Natural killer cell treated with Interleukin-12 subunit alpha and Interleukin-12 subunit beta and Interleukin-15 and Interleukin-18, amount 100 ng/mL, for 72 hours (primary cell): ENCODE measurements around the gene ITIH1. TPM values are rescaled to one million over a fixed set of nuclear protein-coding genes. Genes with fewer than 3 reads are reported as not detected.

Experiments
- ATAC-seq, 2 donors: fragments of 150-1000 bp; cut with Tn5 transposase in 1 of 2; sonication (Bioruptor Pico), chemical (Tn5 transposase) in 1 of 2; 2 replicates each; pipeline ENCODE4 v1.10.0; 2021
- DNase-seq: peaks from one replicate; pipeline ENCODE4 v3.0.0; 2022; ENCODE audit warnings: low spot score
- H3K27ac Mint-ChIP-seq, 2 donors: 1 replicate in 1 of 2; 2 replicates in 1 of 2; pipeline ENCODE4 v1.8.0; 2022; ENCODE audit warnings: mixed read lengths in 2 of 2, mild to moderate bottlenecking in 1 of 2, moderate library complexity in 1 of 2
- H3K27me3 Mint-ChIP-seq, 2 donors: 1 replicate in 1 of 2; 2 replicates in 1 of 2; pipeline ENCODE4 v1.8.0; 2022; ENCODE audit warnings: mixed read lengths in 2 of 2
- H3K36me3 Mint-ChIP-seq: one replicate; pipeline ENCODE4 v1.8.0; 2022; ENCODE audit warnings: mixed read lengths
- H3K4me1 Mint-ChIP-seq, 2 donors: 1 replicate in 1 of 2; 2 replicates in 1 of 2; pipeline ENCODE4 v1.8.0; 2022; ENCODE audit warnings: low read depth in 2 of 2, mixed read lengths in 2 of 2, mild to moderate bottlenecking in 1 of 2
- H3K4me3 Mint-ChIP-seq: one replicate; pipeline ENCODE4 v1.8.0; 2022; ENCODE audit warnings: mixed read lengths
- H3K9me3 Mint-ChIP-seq: 2 replicates; pipeline ENCODE4 v1.8.0; 2022; ENCODE audit warnings: mixed read lengths
- total RNA-seq, 2 donors: library from RNA; stranded (reverse); gene quantifications; one replicate each; pipeline ENCODE4 v1.2.3, GENCODE V29; 2022

The ITIH1 gene
- total RNA-seq, 2 donors from 2014 or later = not detected

GRCh38 chr3:52827441-52827840 is 50.0 kb downstream of the ITIH1 start:
- no peak for DNase-seq
- no peak for ATAC-seq
- Mint-ChIP-seq H3K27ac (no peak overlapping the region), H3K27me3 (no peaks in the 10 kb centered on the region), H3K4me3 (no peak overlapping the region), H3K9me3 (no peaks in the 10 kb centered on the region), H3K4me1 (peaks cover 0 to 4% of the 10 kb centered on the region in 2 donors), H3K36me3 (no peaks in the 10 kb centered on the region)

- Mint-ChIP-seq H3K36me3 (no peaks in the 10 kb centered on the region), H3K9me3 (no peaks in the 10 kb centered on the region), H3K4me1 (peaks cover 0 to 4% of the 10 kb centered on the region in 2 donors), H3K4me3 (no peak overlapping the region), H3K27ac (no peak overlapping the region), H3K27me3 (no peaks in the 10 kb centered on the region)
- ATAC-seq (no peak), DNase-seq (no peak)
These were observed 50.5 kb downstream of the ITIH1 start for GRCh38 chr3:52827866-52828376.

DNA sequence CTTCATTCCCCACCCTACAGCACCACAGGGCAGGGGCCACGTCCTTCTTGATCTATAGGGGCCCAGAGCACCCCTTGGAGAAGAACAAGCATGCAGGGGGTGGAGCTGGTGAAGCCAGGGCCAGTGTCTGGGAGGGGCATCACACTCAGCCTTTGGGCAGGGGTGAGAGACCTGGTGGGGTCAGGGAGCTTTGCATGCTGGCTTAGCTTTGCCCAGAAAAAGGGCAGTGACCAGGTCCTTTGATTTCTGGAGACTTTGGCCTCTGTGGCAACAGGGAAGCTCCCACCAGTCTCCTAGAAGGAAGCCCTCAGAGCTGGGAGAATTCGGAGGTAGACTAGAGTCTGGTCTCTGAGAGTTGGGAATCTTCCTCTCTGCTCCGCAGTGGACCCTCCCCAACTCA is 52.1 kb downstream of the ITIH1 start:
- DNase-seq = no peak
- Mint-ChIP-seq H3K9me3 (no peaks in the 10 kb centered on the region), H3K4me3 (no peak overlapping the region), H3K36me3 (no peaks in the 10 kb centered on the region), H3K4me1 (peaks cover 0 to 4% of the 10 kb centered on the region in 2 donors), H3K27ac (no peak overlapping the region), H3K27me3 (no peaks in the 10 kb centered on the region)
- no peak for ATAC-seq

DNA sequence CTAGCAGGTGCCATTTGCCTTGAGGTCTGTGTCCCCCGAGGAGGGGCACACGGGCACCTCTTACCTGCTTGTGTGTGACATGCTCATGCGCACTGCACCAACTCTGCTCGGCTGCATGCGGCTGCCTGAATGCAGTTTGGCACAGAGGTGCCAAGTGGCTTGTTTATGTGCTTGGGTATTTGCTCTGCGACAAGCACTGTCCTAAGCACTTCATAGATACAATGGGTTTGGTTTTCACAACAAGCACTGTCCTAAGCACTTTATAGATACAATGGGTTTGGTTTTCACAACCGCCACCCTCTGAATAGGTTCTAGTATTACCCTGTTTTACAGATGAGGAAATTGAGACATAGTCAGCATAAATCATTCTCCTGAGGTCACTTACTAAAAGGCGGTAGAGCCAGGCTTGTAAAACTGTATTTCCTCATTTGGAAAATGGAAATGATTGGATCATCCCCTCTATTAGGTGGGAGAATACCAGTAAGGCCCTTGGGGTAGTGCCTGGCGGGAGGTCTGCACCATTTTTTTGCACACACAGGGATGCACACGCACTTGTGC is 52.6 kb downstream of the ITIH1 start:
- H3K27ac Mint-ChIP-seq = no peak overlapping the region
- no peak for DNase-seq
- ATAC-seq = no peak
- H3K9me3 Mint-ChIP-seq = no peaks in the 10 kb centered on the region
- H3K4me3 Mint-ChIP-seq = no peak overlapping the region
- H3K27me3 Mint-ChIP-seq = no peaks in the 10 kb centered on the region
- H3K36me3 Mint-ChIP-seq = no peaks in the 10 kb centered on the region
- H3K4me1 Mint-ChIP-seq = peaks cover 0 to 4% of the 10 kb centered on the region in 2 donors

DNA sequence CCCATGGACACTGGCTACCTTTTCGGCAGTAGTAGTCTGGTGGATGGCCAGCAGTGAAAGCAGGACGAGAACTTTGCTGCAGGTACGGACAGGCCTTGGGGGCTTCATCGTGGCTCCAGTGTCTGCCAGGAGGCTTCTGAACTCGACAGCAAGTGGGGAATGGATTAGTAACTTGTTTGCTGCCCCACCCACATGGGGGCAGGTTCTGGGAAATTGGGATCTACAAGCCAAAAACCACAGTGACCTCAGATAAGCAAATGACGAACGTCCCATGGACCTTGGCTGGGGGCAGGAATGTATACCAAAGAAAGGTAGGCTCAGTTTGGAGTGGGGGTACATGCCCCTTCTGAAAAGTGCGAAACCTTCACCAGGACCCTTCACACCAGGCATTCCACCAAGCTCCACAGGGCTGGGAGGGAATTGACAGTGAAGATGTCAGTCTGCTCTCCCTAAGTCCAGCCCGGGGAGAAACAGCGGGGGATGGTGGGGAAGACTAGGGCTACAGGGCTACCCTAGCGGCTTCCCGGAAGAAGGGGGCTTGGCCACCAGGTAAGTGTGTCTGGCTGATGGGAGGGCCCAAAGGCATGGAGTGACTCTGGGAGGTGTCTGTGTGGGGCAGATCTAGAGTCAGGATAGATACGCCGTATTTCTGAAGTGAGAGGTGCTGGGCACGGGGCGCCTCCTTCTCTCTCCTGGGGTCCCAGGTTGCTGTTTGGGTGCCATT is 53.3 kb downstream of the ITIH1 start, which contains the start of gene ITIH4:
Gene ITIH4 (minus strand): TSS at position 138 of the 724 bp plus-strand sequence. CDS start 30 bp downstream, at position 108.
- no peak within 1 kb of the TSS for H3K27ac Mint-ChIP-seq
- H3K4me1 Mint-ChIP-seq = peaks cover 0 to 4% of the 10 kb centered on the region in 2 donors
- no peaks in the 10 kb centered on the region for H3K27me3 Mint-ChIP-seq
- no peak for ATAC-seq
- no peak within 1 kb of the TSS for H3K4me3 Mint-ChIP-seq
- DNase-seq = no peak
- H3K9me3 Mint-ChIP-seq = no peaks in the 10 kb centered on the region
- no peaks in the 10 kb centered on the region for H3K36me3 Mint-ChIP-seq

DNA sequence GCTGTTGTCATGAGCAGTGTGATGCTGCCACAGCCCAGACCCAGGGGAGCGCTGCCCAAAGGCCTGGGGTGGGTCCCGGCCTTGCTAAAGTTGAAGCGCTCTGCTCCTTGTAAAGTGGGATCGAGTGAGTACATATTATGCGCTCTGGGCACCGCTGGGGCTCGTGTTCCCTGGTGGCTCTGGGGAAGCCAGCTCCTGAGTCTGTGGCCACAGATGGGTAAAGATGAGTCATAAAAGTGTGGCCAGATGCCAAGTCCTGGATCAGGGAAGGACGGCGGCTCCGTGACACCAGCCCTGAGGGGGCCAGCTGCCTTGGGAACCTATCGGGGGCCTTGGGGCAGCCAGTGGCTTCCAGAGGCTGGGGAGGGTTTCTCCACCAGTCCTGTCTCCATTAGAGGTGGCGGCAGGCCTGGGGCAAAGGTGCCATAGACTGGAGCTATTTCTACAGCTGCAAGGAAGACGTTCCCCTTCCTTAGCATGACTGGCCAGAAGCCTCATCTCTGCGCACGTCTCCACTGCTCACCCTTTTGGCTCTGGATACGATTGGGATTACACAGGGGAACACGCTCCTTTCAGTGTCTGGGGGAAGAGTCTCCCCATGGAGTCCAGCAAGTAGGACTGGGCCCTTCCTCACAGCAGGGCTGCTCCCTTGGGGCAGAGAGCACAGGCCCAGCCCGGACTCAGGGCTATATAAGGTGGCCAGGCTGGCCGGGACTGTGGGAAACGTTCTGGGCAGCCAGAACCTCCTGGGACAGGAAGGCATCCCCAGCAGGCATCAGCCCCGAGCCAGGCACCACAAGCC is 54.3 kb downstream of the ITIH1 start:
- no peaks in the 10 kb centered on the region for H3K36me3 Mint-ChIP-seq
- no peak for DNase-seq
- H3K4me1 Mint-ChIP-seq = peaks cover 4 to 9% of the 10 kb centered on the region in 2 donors
- no peak overlapping the region for H3K27ac Mint-ChIP-seq
- H3K27me3 Mint-ChIP-seq = no peaks in the 10 kb centered on the region
- H3K4me3 Mint-ChIP-seq = no peak overlapping the region
- H3K9me3 Mint-ChIP-seq = no peaks in the 10 kb centered on the region
- no peak for ATAC-seq

GRCh38 chr3:52833202-52833601 is 55.8 kb downstream of the ITIH1 start:
- Mint-ChIP-seq H3K27ac (no peak overlapping the region), H3K4me1 (peaks cover 19 to 22% of the 10 kb centered on the region in 2 donors), H3K36me3 (no peaks in the 10 kb centered on the region), H3K9me3 (no peaks in the 10 kb centered on the region), H3K4me3 (no peak overlapping the region), H3K27me3 (no peaks in the 10 kb centered on the region)
- DNase-seq = no peak
- no peak for ATAC-seq

- Mint-ChIP-seq H3K27ac (no peak within 1 kb of the TSS), H3K27me3 (no peaks in the 10 kb centered on the region), H3K9me3 (no peaks in the 10 kb centered on the region), H3K36me3 (no peaks in the 10 kb centered on the region), H3K4me3 (no peak within 1 kb of the TSS), H3K4me1 (peaks cover 36 to 38% of the 10 kb centered on the region in 2 donors)
- no peak for ATAC-seq
- no peak for DNase-seq
These were observed 57.6 kb downstream of the ITIH1 start, which contains the start of gene MUSTN1 for GRCh38 chr3:52834871-52835501. TSS of gene MUSTN1 (minus strand) at chr3:52835019. CDS start at chr3:52834948, 71 bp downstream.

- ATAC-seq = no peak
- DNase-seq = no peak
- no peaks in the 10 kb centered on the region for H3K36me3 Mint-ChIP-seq
- H3K27me3 Mint-ChIP-seq = no peaks in the 10 kb centered on the region
- peaks cover 40 to 42% of the 10 kb centered on the region in 2 donors for H3K4me1 Mint-ChIP-seq
- no peak overlapping the region for H3K27ac Mint-ChIP-seq
- H3K4me3 Mint-ChIP-seq = no peak overlapping the region
- no peaks in the 10 kb centered on the region for H3K9me3 Mint-ChIP-seq
These were observed 58.5 kb downstream of the ITIH1 start for GRCh38 chr3:52835766-52836470.

DNA sequence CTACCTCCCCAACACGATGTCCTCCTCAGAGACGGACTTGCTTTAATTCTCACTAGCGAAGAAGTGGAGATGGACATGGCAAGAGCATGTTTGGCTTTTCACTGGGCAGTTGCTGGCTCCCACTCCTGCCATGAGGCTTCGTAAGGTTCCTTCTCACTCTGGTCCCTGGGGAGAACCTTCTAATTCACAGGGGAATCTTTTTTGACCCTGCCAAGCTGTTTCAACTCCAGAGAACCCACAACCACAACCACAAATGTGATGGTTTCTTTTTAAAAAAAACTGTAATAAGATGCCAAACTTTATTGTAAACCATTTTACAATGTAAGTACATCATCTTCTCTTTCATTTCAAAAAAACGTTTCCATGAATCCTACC is 59.1 kb downstream of the ITIH1 start:
- H3K36me3 Mint-ChIP-seq = no peaks in the 10 kb centered on the region
- H3K4me1 Mint-ChIP-seq = peaks cover 40 to 42% of the 10 kb centered on the region in 2 donors
- DNase-seq (no peak), ATAC-seq (no peak)
- H3K27me3 Mint-ChIP-seq = no peaks in the 10 kb centered on the region
- H3K4me3 Mint-ChIP-seq = peak overlapping the region; percentile 7
- no peak overlapping the region for H3K27ac Mint-ChIP-seq
- H3K9me3 Mint-ChIP-seq = no peaks in the 10 kb centered on the region

DNA sequence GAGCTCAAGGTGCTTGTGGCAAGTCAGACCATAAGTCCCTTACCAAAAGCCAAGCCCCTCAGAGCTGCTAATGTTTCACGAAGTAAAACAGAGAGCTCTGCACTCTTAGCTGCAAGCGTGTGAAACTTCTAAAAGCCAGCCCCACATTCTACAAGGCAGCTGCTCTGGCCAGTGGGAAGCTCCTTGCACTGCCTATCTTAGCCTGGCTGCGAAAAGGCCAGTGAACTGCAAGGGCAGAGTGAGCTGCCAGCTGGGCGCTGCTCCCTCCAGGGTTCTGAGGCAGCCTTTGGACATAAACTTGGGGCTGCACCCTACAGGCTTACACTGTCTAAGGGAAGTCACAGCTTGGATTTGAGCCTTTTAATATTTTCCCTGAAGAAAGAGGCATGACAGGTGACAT is 59.6 kb downstream of the ITIH1 start:
- no peaks in the 10 kb centered on the region for H3K36me3 Mint-ChIP-seq
- peaks cover 40 to 46% of the 10 kb centered on the region in 2 donors for H3K4me1 Mint-ChIP-seq
- DNase-seq = no peak
- peak overlapping the region; percentile 7 for H3K4me3 Mint-ChIP-seq
- H3K9me3 Mint-ChIP-seq = no peaks in the 10 kb centered on the region
- no peak for ATAC-seq
- H3K27me3 Mint-ChIP-seq = no peaks in the 10 kb centered on the region
- no peak overlapping the region for H3K27ac Mint-ChIP-seq

- DNase-seq = no peak
- Mint-ChIP-seq H3K36me3 (no peaks in the 10 kb centered on the region), H3K4me3 (peak overlapping the region; percentile 41), H3K9me3 (no peaks in the 10 kb centered on the region), H3K27ac (no peak overlapping the region), H3K27me3 (no peaks in the 10 kb centered on the region), H3K4me1 (peaks cover 40 to 47% of the 10 kb centered on the region in 2 donors)
- peak; percentile 75 to 85 for ATAC-seq
These were observed 61.3 kb downstream of the ITIH1 start for GRCh38 chr3:52838561-52839267.

DNA sequence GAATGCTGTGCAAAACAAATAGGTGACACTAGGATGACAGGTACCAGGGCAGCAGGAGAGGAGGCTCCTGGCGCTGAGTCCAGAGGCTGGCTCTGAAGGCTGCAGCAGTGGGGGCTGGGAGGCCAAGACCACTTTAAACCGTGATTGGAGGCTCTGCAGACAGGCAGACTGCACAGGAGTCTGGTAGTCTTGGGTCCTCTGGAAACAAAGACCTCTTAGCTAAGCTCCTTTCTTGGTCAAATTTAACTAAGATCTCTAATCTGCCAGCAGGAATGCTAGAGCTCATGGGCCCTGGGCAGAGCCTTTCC is 61.8 kb downstream of the ITIH1 start:
- Mint-ChIP-seq H3K27ac (no peak overlapping the region), H3K27me3 (no peaks in the 10 kb centered on the region), H3K9me3 (no peaks in the 10 kb centered on the region), H3K4me1 (peaks cover 40 to 47% of the 10 kb centered on the region in 2 donors), H3K36me3 (no peaks in the 10 kb centered on the region), H3K4me3 (peak overlapping the region; percentile 41)
- ATAC-seq = no peak
- no peak for DNase-seq
